CD4-positive, CD25-positive, alpha-beta regulatory T cell (primary cell): ENCODE data around the gene MAGI1. TPM values are rescaled to one million over a fixed set of nuclear protein-coding genes. Genes with fewer than 3 reads are reported as not detected.
A peak's percentile ranks its signal among the peaks of the same experiment; 100 is the strongest.

ENCODE experiments used
- ATAC-seq, 2 donors: fragments of 150-1000 bp; cut with Tn5 transposase; one replicate each; pipeline ENCODE4 v1.10.0; 2021; ENCODE audit warnings: low read depth in 2 of 2, moderate number of reproducible peaks in 2 of 2, moderate library complexity in 1 of 2
- DNase-seq, 3 donors: peaks; one replicate each; pipeline versions ENCODE4 v3.0.0 to v3.0.0-alpha.2; 2012 to 2022; ENCODE audit warnings: mixed read lengths in 1 of 3
- H3K27ac ChIP-seq: one replicate; pipeline ENCODE4 v1.7.0; 2013; ENCODE audit warnings: mild to moderate bottlenecking, low read length; ENCODE audit not compliant: insufficient read depth, poor library complexity, severe bottlenecking
- H3K27me3 ChIP-seq: one replicate; pipeline ENCODE4 v1.7.0; 2013; ENCODE audit warnings: low read length; ENCODE audit not compliant: control insufficient read depth, insufficient read depth
- H3K36me3 ChIP-seq: one replicate; pipeline ENCODE4 v1.7.0; 2013; ENCODE audit warnings: mild to moderate bottlenecking, low read length, moderate library complexity; ENCODE audit not compliant: control insufficient read depth, insufficient read depth
- H3K4me1 ChIP-seq: 2 replicates; pipeline ENCODE4 v1.7.0; 2013; ENCODE audit warnings: mild to moderate bottlenecking, low read length; ENCODE audit not compliant: insufficient read depth, control insufficient read depth, poor library complexity, severe bottlenecking
- H3K4me3 ChIP-seq: one replicate; pipeline ENCODE4 v1.7.0; 2013; ENCODE audit warnings: low read depth, mild to moderate bottlenecking, low read length, moderate library complexity
- H3K9me3 ChIP-seq, 2 experiments: 1 replicate in 1 of 2; 2 replicates in 1 of 2; pipeline ENCODE4 v1.7.0; 2013; ENCODE audit warnings: low read length in 2 of 2, mild to moderate bottlenecking in 1 of 2, moderate library complexity in 1 of 2; ENCODE audit not compliant: control insufficient read depth in 2 of 2
- H3K27ac Mint-ChIP-seq, 3 donors: one replicate each; pipeline ENCODE4 v1.8.0; 2020 to 2022; ENCODE audit warnings: mild to moderate bottlenecking in 3 of 3, mixed read lengths in 3 of 3, moderate library complexity in 2 of 3
- H3K27me3 Mint-ChIP-seq: one replicate; pipeline ENCODE4 v1.8.0; 2022; ENCODE audit warnings: mild to moderate bottlenecking, mixed read lengths
- H3K36me3 Mint-ChIP-seq: one replicate; pipeline ENCODE4 v1.8.0; 2020; ENCODE audit warnings: mixed read lengths
- H3K4me1 Mint-ChIP-seq, 4 donors: one replicate each; pipeline ENCODE4 v1.8.0; 2020 to 2022; ENCODE audit warnings: mixed read lengths in 4 of 4, mild to moderate bottlenecking in 1 of 4
- H3K4me3 Mint-ChIP-seq, 4 donors: one replicate each; pipeline ENCODE4 v1.8.0; 2020 to 2022; ENCODE audit warnings: mild to moderate bottlenecking in 4 of 4, mixed read lengths in 4 of 4, moderate library complexity in 3 of 4
- H3K9me3 Mint-ChIP-seq, 7 donors: one replicate each; pipeline ENCODE4 v1.8.0; 2020 to 2022; ENCODE audit warnings: mixed read lengths in 7 of 7, mild to moderate bottlenecking in 3 of 7, moderate library complexity in 2 of 7
- polyA plus RNA-seq, 4 donors: library from polyadenylated mRNA; unstranded; fragments of 300-500 nt; fragmentation: Illumina TruSeq; gene quantifications; one replicate each; pipeline ENCODE4 v1.2.3, GENCODE V29; 2021
- total RNA-seq: library from RNA; stranded (reverse); gene quantifications from one replicate; pipeline ENCODE4 v1.2.3, GENCODE V29; 2022

Gene MAGI1
- total and polyA plus RNA-seq, 5 donors from 2014 or later: 0.10 to 0.44 (median 0.19) TPM; not detected in 1

- Histone ChIP-seq H3K27me3 (no peaks in the 10 kb centered on the region), H3K27ac (no peak overlapping the region), H3K9me3 (no peaks in the 10 kb centered on the region), H3K4me3 (no peak overlapping the region), H3K4me1 (no peaks in the 10 kb centered on the region), H3K36me3 (no peaks in the 10 kb centered on the region)
- Mint-ChIP-seq H3K4me3 (no peak overlapping the region), H3K27me3 (no peaks in the 10 kb centered on the region), H3K36me3 (no peaks in the 10 kb centered on the region), H3K4me1 (no peaks in the 10 kb centered on the region), H3K9me3 (peaks cover 0 to 5% (median 0%) of the 10 kb centered on the region in 7 donors), H3K27ac (no peak overlapping the region)
- no peak for ATAC-seq
- no peak for DNase-seq
These were observed 36.6 kb upstream of the MAGI1 start for GRCh38 chr3:66075281-66075680.

GRCh38 chr3:66073464-66074141, 34.9 kb upstream of the MAGI1 start:
- Histone ChIP-seq H3K4me3 (no peak overlapping the region), H3K4me1 (no peaks in the 10 kb centered on the region), H3K27me3 (no peaks in the 10 kb centered on the region), H3K9me3 (no peaks in the 10 kb centered on the region), H3K36me3 (no peaks in the 10 kb centered on the region), H3K27ac (no peak overlapping the region)
- Mint-ChIP-seq H3K9me3 (peaks cover 0 to 5% (median 0%) of the 10 kb centered on the region in 7 donors), H3K27me3 (no peaks in the 10 kb centered on the region), H3K4me3 (no peak overlapping the region), H3K27ac (no peak overlapping the region), H3K4me1 (no peaks in the 10 kb centered on the region), H3K36me3 (no peaks in the 10 kb centered on the region)
- no peak for ATAC-seq
- no peak for DNase-seq

GRCh38 chr3:66068255-66068654, 29.5 kb upstream of the MAGI1 start:
- no peaks in the 10 kb centered on the region for H3K4me1 ChIP-seq
- H3K4me3 ChIP-seq: no peak overlapping the region
- peaks cover 5% of the 10 kb centered on the region for H3K27me3 Mint-ChIP-seq
- H3K4me1 Mint-ChIP-seq: no peaks in the 10 kb centered on the region
- no peak overlapping the region for H3K4me3 Mint-ChIP-seq
- ATAC-seq (no peak), DNase-seq (no peak)
- H3K9me3 Mint-ChIP-seq: peaks cover 0 to 4% (median 0%) of the 10 kb centered on the region in 7 donors
- H3K27ac Mint-ChIP-seq: no peak overlapping the region
- H3K36me3 Mint-ChIP-seq: no peaks in the 10 kb centered on the region
- no peak overlapping the region for H3K27ac ChIP-seq
- H3K36me3 ChIP-seq: no peaks in the 10 kb centered on the region
- H3K27me3 ChIP-seq: no peaks in the 10 kb centered on the region
- no peaks in the 10 kb centered on the region for H3K9me3 ChIP-seq

- H3K4me3 ChIP-seq: no peak overlapping the region
- H3K4me3 Mint-ChIP-seq: no peak overlapping the region
- peaks cover 5% of the 10 kb centered on the region for H3K27me3 Mint-ChIP-seq
- H3K27ac ChIP-seq: no peak overlapping the region
- H3K36me3 Mint-ChIP-seq: no peaks in the 10 kb centered on the region
- no peaks in the 10 kb centered on the region for H3K4me1 Mint-ChIP-seq
- no peaks in the 10 kb centered on the region for H3K4me1 ChIP-seq
- DNase-seq: no peak
- no peaks in the 10 kb centered on the region for H3K9me3 ChIP-seq
- peaks cover 0 to 4% (median 0%) of the 10 kb centered on the region in 7 donors for H3K9me3 Mint-ChIP-seq
- H3K36me3 ChIP-seq: no peaks in the 10 kb centered on the region
- H3K27ac Mint-ChIP-seq: peak overlapping the region in 1 of 3 donors; percentile 16
- no peaks in the 10 kb centered on the region for H3K27me3 ChIP-seq
- no peak for ATAC-seq
These were observed 28.4 kb upstream of the MAGI1 start for GRCh38 chr3:66066963-66067617.

- H3K4me1 ChIP-seq: no peaks in the 10 kb centered on the region
- Mint-ChIP-seq H3K27me3 (no peaks in the 10 kb centered on the region), H3K27ac (no peak overlapping the region), H3K4me3 (no peak overlapping the region), H3K9me3 (peaks cover 0 to 3% (median 0%) of the 10 kb centered on the region in 7 donors), H3K4me1 (no peaks in the 10 kb centered on the region), H3K36me3 (no peaks in the 10 kb centered on the region)
- no peak overlapping the region for H3K27ac ChIP-seq
- H3K27me3 ChIP-seq: no peaks in the 10 kb centered on the region
- ATAC-seq (no peak), DNase-seq (no peak)
- H3K4me3 ChIP-seq: no peak overlapping the region
- no peaks in the 10 kb centered on the region for H3K36me3 ChIP-seq
- no peaks in the 10 kb centered on the region for H3K9me3 ChIP-seq
These were observed 16.6 kb upstream of the MAGI1 start for GRCh38 chr3:66055289-66055688.

GRCh38 chr3:66053550-66054094, 14.9 kb upstream of the MAGI1 start:
- Mint-ChIP-seq H3K36me3 (no peaks in the 10 kb centered on the region), H3K4me1 (no peaks in the 10 kb centered on the region), H3K27ac (no peak overlapping the region), H3K27me3 (no peaks in the 10 kb centered on the region), H3K4me3 (no peak overlapping the region), H3K9me3 (peaks cover 0 to 3% (median 0%) of the 10 kb centered on the region in 7 donors)
- H3K36me3 ChIP-seq: no peaks in the 10 kb centered on the region
- no peak overlapping the region for H3K4me3 ChIP-seq
- ATAC-seq (no peak), DNase-seq (no peak)
- H3K4me1 ChIP-seq: no peaks in the 10 kb centered on the region
- no peaks in the 10 kb centered on the region for H3K9me3 ChIP-seq
- no peak overlapping the region for H3K27ac ChIP-seq
- H3K27me3 ChIP-seq: no peaks in the 10 kb centered on the region

- ATAC-seq: no peak
- H3K27me3 ChIP-seq: no peaks in the 10 kb centered on the region
- Mint-ChIP-seq H3K36me3 (no peaks in the 10 kb centered on the region), H3K27ac (no peak overlapping the region), H3K4me3 (no peak overlapping the region), H3K9me3 (peaks cover 0 to 3% (median 0%) of the 10 kb centered on the region in 7 donors), H3K4me1 (no peaks in the 10 kb centered on the region), H3K27me3 (no peaks in the 10 kb centered on the region)
- H3K4me1 ChIP-seq: no peaks in the 10 kb centered on the region
- H3K9me3 ChIP-seq: no peaks in the 10 kb centered on the region
- no peak for DNase-seq
- H3K27ac ChIP-seq: no peak overlapping the region
- H3K4me3 ChIP-seq: no peak overlapping the region
- H3K36me3 ChIP-seq: no peaks in the 10 kb centered on the region
These were observed 14.2 kb upstream of the MAGI1 start for GRCh38 chr3:66052721-66053549.
